ENCODE data around the gene SLC17A7. TPM values are rescaled to one million over a fixed set of nuclear protein-coding genes. Genes with fewer than 3 reads are reported as not detected.

SLC17A7 gene
- total and polyA plus RNA-seq, 2 donors (not counting 3 experiments of a cell fraction or from before 2014, with no cell fraction given): 0.07 to 0.13 TPM

- Histone ChIP-seq H3K27ac (ENCODE audit: insufficient read depth, low read depth, low read length) (no peak overlapping the region), H3K4me1 (ENCODE audit: control insufficient read depth, extremely low read depth, insufficient read depth, low read length) (peaks cover 6% of the 10 kb centered on the region), H3K36me3 (ENCODE audit: control insufficient read depth in 2 of 2, extremely low read depth in 1 of 2, insufficient read depth in 2 of 2, low read length in 2 of 2) (peaks cover 0 to 4% of the 10 kb centered on the region in 2 experiments), H3K9ac (replicated peaks; ENCODE audit: extremely low read depth, insufficient read depth, low read length) (no peak overlapping the region), H3K9me1 (replicated peaks; ENCODE audit: control insufficient read depth, extremely low read depth, insufficient read depth, low read length) (no peaks in the 10 kb centered on the region), H2AFZ (ENCODE audit: low read depth, low read length) (peak overlapping the region; percentile 5), H3K79me2 (ENCODE audit: control insufficient read depth, insufficient read depth, low read length) (no peaks in the 10 kb centered on the region), H3K27me3 (ENCODE audit: control insufficient read depth in 2 of 2, insufficient read depth in 2 of 2, low read length in 2 of 2) (no peaks in the 10 kb centered on the region), H3K4me2 (ENCODE audit: insufficient read depth, low read length) (no peak overlapping the region), H3K9me3 (replicated peaks; ENCODE audit: control insufficient read depth, insufficient read depth, low read length) (no peaks in the 10 kb centered on the region), H3K4me3 (replicated peaks in 1 of 3; ENCODE audit: insufficient read depth in 1 of 3, low read depth in 1 of 3, low read length in 3 of 3) (no peak overlapping the region), H4K20me1 (replicated peaks; ENCODE audit: control insufficient read depth, extremely low read depth, insufficient read depth, low read length) (no peaks in the 10 kb centered on the region)
- FAIRE-seq: peak; percentile 71
- intact Hi-C loops (cut with micrococcal nuclease): no loop called here
- TF ChIP-seq FOS (IDR thresholded peaks at IDR 0.05; ENCODE audit: borderline replicate concordance, insufficient read depth, low read length) (no peak), EZH2 (IDR thresholded peaks at IDR 0.05; ENCODE audit: borderline replicate concordance, low read depth, low read length, severe bottlenecking) (no peak), GATA2 (IDR thresholded peaks at IDR 0.05; ENCODE audit: insufficient read depth, insufficient read length, low read depth, low read length) (no peak), POLR2A (IDR thresholded peaks at IDR 0.05; ENCODE audit: low read depth, low read length) (no peak), MAX (IDR thresholded peaks at IDR 0.05; ENCODE audit: insufficient read depth, insufficient read length) (no peak), CTCF (IDR thresholded peaks at IDR 0.05; ENCODE audit: extremely low read depth in 1 of 2, insufficient read depth in 1 of 2, low read depth in 1 of 2, low read length in 2 of 2) (no peak), POLR2AphosphoS5 (IDR thresholded peaks at IDR 0.05; ENCODE audit: insufficient read depth, low read depth, low read length) (no peak), JUN (IDR thresholded peaks at IDR 0.05; ENCODE audit: borderline replicate concordance, insufficient read depth, insufficient read length, low read depth) (no peak), MYC (IDR thresholded peaks at IDR 0.05; ENCODE audit: low read depth, low read length) (no peak)
- POLR2A ChIA-PET: interaction anchor here (0.9 kb wide), 1 partner anchor 19 kb away, joined by 3 read pairs; no protein-coding TSS in a partner anchor
- no TSS peak for BruUV-seq (replicated peaks)
- CTCF ChIA-PET: interaction anchor here (0.9 to 3.6 kb wide), 10 partner anchors 13 to 204 kb away, joined by 3 to 17 read pairs (median 4); partner anchors contain the start of genes ALDH16A1, PIH1D1 and RPS11
- no peak for DNase-seq (ENCODE audit: low read depth, low spot score)
- dilution Hi-C loops (cut with MboI; ENCODE audit: extremely low pct_ligation_motif_present, low sequenced_read_pairs): no loop called here
Measured at GRCh38 chr19:49472936-49473335, 31.6 kb upstream of the SLC17A7 start.
